ENCODE data around the gene LYVE1.
A peak's percentile ranks its signal among the peaks of the same experiment; 100 is the strongest.

LYVE1 gene

DNA sequence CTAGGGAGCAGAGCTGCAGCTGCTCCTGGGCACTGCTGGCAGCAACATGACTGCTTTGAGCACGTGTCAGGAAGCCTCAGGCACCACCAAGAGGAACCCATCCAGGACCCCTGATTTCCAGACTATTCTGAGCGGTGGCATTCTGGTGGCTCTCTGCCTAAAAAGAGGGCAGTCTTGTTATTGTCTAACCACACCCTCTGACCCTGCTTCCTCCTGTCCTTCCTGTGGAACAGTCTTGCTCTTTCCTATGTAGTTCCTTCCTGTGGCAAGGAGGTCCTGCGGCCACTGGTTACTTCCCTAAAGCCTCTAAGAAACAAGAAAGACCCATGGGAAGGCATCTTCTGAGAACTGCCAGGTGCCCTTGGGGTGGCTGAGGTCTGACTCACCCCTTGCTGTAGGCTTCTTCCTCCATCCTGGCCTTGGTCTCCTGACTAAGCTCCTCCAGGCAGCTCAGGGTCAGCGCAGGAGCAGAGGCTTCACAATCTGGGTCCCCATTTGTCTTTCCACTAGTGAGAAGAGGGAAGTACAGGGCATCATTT, 13.1 kb upstream of the LYVE1 start:
- peak overlapping the region; percentile 59 for H3K27ac Mint-ChIP-seq

GRCh38 chr11:10580623-10581022, 12.2 kb upstream of the LYVE1 start:
- Mint-ChIP-seq H3K27ac (no peak overlapping the region), H3K4me1 (ENCODE audit: low read depth) (peaks cover 47% of the 10 kb centered on the region)

More for the DNA sequence above, 13.1 kb upstream of the LYVE1 start:
- Mint-ChIP-seq H3K9me3 (no peaks in the 10 kb centered on the region), H3K4me3 (no peak overlapping the region), H3K36me3 (ENCODE audit: low read depth) (no peaks in the 10 kb centered on the region), H3K27me3 (peaks cover 19% of the 10 kb centered on the region), H3K4me1 (ENCODE audit: low read depth) (peaks cover 47% of the 10 kb centered on the region)
- intact Hi-C loops (cut with micrococcal nuclease): loop anchor here (5.0 kb wide), 1 partner anchor 41 kb away; no protein-coding TSS in a partner anchor

GRCh38 chr11:10579700-10580099, 11.2 kb upstream of the LYVE1 start:
- H3K4me3 Mint-ChIP-seq: no peak overlapping the region
- peaks cover 16% of the 10 kb centered on the region for H3K27me3 Mint-ChIP-seq
- H3K36me3 Mint-ChIP-seq (ENCODE audit: low read depth): no peaks in the 10 kb centered on the region
- H3K9me3 Mint-ChIP-seq: no peaks in the 10 kb centered on the region
- H3K4me1 Mint-ChIP-seq (ENCODE audit: low read depth): peaks cover 47% of the 10 kb centered on the region
- intact Hi-C loops (cut with micrococcal nuclease): loop anchor here (5.0 kb wide), 1 partner anchor 43 kb away; no protein-coding TSS in a partner anchor
- H3K27ac Mint-ChIP-seq: no peak overlapping the region

More at GRCh38 chr11:10580623-10581022, 12.2 kb upstream of the LYVE1 start:
- Mint-ChIP-seq H3K9me3 (no peaks in the 10 kb centered on the region), H3K36me3 (ENCODE audit: low read depth) (no peaks in the 10 kb centered on the region), H3K4me3 (no peak overlapping the region), H3K27me3 (peaks cover 16% of the 10 kb centered on the region)
- intact Hi-C loops (cut with micrococcal nuclease): loop anchor here (5.0 kb wide), 1 partner anchor 42 kb away; no protein-coding TSS in a partner anchor

GRCh38 chr11:10576035-10576398, 7.6 kb upstream of the LYVE1 start:
- Mint-ChIP-seq H3K36me3 (ENCODE audit: low read depth) (no peaks in the 10 kb centered on the region), H3K4me3 (no peak overlapping the region), H3K9me3 (no peaks in the 10 kb centered on the region), H3K27ac (no peak overlapping the region), H3K4me1 (ENCODE audit: low read depth) (peaks cover 24% of the 10 kb centered on the region), H3K27me3 (peaks cover 11% of the 10 kb centered on the region)
- intact Hi-C loops (cut with micrococcal nuclease): no loop called here

GRCh38 chr11:10575346-10576034, 7.0 kb upstream of the LYVE1 start:
- no peaks in the 10 kb centered on the region for H3K36me3 Mint-ChIP-seq (ENCODE audit: low read depth)
- peaks cover 11% of the 10 kb centered on the region for H3K27me3 Mint-ChIP-seq
- no peaks in the 10 kb centered on the region for H3K9me3 Mint-ChIP-seq
- peaks cover 19% of the 10 kb centered on the region for H3K4me1 Mint-ChIP-seq (ENCODE audit: low read depth)
- H3K4me3 Mint-ChIP-seq: no peak overlapping the region
- intact Hi-C loops (cut with micrococcal nuclease): no loop called here
- H3K27ac Mint-ChIP-seq: no peak overlapping the region

DNA sequence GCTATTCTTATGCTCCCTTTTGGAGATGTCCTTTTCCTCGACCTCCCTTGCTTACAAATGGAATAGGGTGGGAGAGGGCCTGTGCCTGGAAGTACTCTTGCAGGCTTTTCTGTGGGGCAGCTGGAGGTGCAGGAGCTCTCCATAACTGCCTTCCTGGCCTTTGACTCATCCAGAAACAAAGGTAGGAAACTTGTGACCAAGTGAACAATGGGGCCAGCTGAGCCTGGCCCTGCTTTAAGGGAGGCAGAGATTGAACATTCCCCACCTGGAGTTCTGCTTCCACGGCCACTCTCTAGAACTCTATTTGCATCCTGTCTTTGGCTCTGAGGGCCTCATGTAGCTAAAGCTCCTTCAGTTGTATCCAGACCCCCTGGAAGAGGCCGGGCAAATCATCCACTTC, 5.1 kb upstream of the LYVE1 start:
- Mint-ChIP-seq H3K27ac (no peak overlapping the region), H3K36me3 (ENCODE audit: low read depth) (no peaks in the 10 kb centered on the region), H3K4me3 (no peak overlapping the region), H3K4me1 (ENCODE audit: low read depth) (peaks cover 16% of the 10 kb centered on the region), H3K9me3 (no peaks in the 10 kb centered on the region), H3K27me3 (peaks cover 8% of the 10 kb centered on the region)
- intact Hi-C loops (cut with micrococcal nuclease): no loop called here

DNA sequence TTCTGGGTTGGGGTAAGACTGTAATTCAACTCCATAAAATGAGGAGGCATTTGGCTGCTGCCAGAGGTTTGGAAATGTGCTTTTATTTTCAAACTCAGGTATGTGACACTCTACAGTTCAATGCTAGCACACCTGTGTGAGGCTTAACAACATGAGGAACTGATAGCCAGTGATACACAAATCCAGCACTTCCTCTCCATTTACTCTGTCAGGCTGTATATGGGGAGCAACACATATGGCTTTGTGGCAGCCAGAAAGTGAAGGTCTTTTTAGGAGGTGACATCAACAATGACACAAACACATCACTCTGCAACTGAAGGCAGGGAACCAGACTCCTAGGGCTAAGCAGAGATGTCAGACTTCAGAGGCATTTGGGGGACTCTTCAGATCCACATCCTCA, 4.6 kb upstream of the LYVE1 start:
- peaks cover 8% of the 10 kb centered on the region for H3K27me3 Mint-ChIP-seq
- no peaks in the 10 kb centered on the region for H3K36me3 Mint-ChIP-seq (ENCODE audit: low read depth)
- peaks cover 18% of the 10 kb centered on the region for H3K4me1 Mint-ChIP-seq (ENCODE audit: low read depth)
- no peak overlapping the region for H3K27ac Mint-ChIP-seq
- H3K9me3 Mint-ChIP-seq: no peaks in the 10 kb centered on the region
- no peak overlapping the region for H3K4me3 Mint-ChIP-seq
- intact Hi-C loops (cut with micrococcal nuclease): no loop called here

DNA sequence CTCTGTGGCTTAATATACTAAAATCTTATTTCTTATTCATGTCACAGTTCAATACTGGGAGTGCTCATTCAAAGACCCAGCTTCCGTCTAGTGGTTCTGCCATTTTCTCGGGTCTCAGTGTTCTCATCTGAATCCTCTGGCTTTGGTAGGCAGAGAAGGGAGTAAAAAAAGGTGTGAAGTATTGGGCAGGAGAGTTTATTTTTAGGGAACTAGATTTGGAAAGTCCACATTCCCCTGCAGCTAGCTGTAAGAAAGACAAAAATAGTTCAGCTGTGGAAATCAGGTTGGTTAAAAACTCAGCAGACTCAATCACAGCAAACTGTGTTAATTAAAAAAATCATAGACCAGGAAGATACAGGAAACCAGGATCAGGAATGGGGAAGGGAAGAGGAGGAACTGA, 4.1 kb upstream of the LYVE1 start:
- Mint-ChIP-seq H3K4me3 (no peak overlapping the region), H3K4me1 (ENCODE audit: low read depth) (peaks cover 18% of the 10 kb centered on the region), H3K9me3 (no peaks in the 10 kb centered on the region), H3K27ac (no peak overlapping the region), H3K36me3 (ENCODE audit: low read depth) (no peaks in the 10 kb centered on the region), H3K27me3 (peaks cover 8% of the 10 kb centered on the region)
- intact Hi-C loops (cut with micrococcal nuclease): no loop called here

DNA sequence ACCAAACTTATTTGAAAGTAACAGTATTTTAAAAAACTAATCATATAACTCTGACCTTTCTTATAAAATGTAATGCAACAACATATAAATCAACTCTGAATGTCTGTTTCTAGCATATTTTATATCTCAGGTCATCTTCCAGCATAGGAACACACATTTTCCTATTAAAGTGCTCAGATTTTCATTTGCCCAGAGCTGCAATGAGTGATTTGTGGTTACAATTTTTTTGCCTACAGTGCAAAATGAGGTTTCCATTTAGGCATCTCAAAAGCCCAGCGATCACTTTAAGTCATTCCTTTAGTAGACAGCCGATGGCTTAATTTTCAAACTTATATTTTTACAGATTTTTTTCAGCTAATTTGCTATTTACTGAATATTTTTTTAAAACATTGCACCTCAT, 1.0 kb downstream of the LYVE1 start:
- no peaks in the 10 kb centered on the region for H3K36me3 Mint-ChIP-seq (ENCODE audit: low read depth)
- H3K9me3 Mint-ChIP-seq: no peaks in the 10 kb centered on the region
- peaks cover under 1% of the 10 kb centered on the region for H3K27me3 Mint-ChIP-seq
- intact Hi-C loops (cut with micrococcal nuclease): loop anchor here (10.0 kb wide), 1 partner anchor 87 kb away; no protein-coding TSS in a partner anchor
- H3K4me1 Mint-ChIP-seq (ENCODE audit: low read depth): peaks cover 28% of the 10 kb centered on the region
- no peak overlapping the region for H3K4me3 Mint-ChIP-seq
- no peak overlapping the region for H3K27ac Mint-ChIP-seq

- Mint-ChIP-seq H3K36me3 (ENCODE audit: low read depth) (no peaks in the 10 kb centered on the region), H3K4me3 (no peak overlapping the region), H3K27ac (no peak overlapping the region), H3K9me3 (no peaks in the 10 kb centered on the region), H3K4me1 (ENCODE audit: low read depth) (peaks cover 27% of the 10 kb centered on the region), H3K27me3 (peaks cover 2% of the 10 kb centered on the region)
- intact Hi-C loops (cut with micrococcal nuclease): loop anchor here (10.0 kb wide), 1 partner anchor 88 kb away; no protein-coding TSS in a partner anchor
These were observed 2.1 kb downstream of the LYVE1 start for GRCh38 chr11:10566257-10566957.

DNA sequence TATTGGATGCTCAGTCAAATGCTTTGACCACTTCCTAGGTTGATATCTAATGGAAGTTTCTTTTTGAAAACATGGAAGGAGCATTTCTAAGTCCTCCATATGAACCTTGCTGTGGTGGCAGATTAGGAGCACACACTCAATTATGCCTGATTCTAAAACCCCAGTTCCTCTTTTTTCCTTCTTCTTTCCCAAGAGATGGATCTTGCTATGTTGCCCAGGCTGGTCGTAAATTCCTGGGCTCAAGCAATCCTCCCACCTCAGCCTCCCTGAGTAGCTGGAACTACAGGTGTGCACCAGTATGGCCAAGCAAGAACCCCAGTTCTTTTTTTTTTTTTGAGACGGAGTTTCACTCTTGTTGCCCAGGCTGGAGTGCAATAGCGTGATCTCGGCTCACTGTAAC, 3.0 kb downstream of the LYVE1 start:
- Mint-ChIP-seq H3K27ac (no peak overlapping the region), H3K9me3 (no peaks in the 10 kb centered on the region), H3K27me3 (peaks cover 2% of the 10 kb centered on the region), H3K4me3 (no peak overlapping the region), H3K4me1 (ENCODE audit: low read depth) (peaks cover 34% of the 10 kb centered on the region), H3K36me3 (ENCODE audit: low read depth) (no peaks in the 10 kb centered on the region)
- intact Hi-C loops (cut with micrococcal nuclease): loop anchor here (10.0 kb wide), 1 partner anchor 89 kb away; no protein-coding TSS in a partner anchor

DNA sequence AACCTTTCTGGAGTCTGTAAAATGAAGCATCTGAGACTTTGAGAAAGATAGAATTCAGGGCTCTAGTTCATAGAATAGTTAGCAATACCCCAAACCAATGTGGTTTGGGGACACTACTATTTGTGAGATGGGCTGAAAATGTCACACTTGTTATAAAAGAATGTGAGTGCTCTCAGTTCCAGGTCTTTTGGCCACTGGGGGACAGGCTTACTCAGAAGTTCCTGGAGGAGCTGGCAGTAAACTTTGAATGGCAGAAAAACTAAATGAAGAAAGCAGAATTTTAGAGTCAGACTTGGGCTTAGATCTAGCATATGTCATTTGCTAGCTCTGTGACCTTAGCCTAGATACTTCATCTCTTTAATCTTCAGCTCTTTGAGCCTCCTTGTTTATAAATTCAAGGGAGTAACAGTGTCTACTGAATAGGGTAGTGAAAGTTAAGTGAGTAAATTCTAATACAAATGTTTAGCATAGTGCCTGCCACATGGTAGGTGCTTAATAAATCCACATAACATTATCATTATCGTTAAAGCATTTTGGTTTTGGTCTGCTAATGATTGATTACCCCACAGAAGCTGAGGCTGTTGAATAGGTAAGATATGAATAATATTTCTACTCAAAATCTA, 3.7 kb downstream of the LYVE1 start:
- Mint-ChIP-seq H3K36me3 (ENCODE audit: low read depth) (no peaks in the 10 kb centered on the region), H3K4me1 (ENCODE audit: low read depth) (peaks cover 33% of the 10 kb centered on the region), H3K4me3 (no peak overlapping the region), H3K27ac (no peak overlapping the region), H3K27me3 (peaks cover 2% of the 10 kb centered on the region), H3K9me3 (no peaks in the 10 kb centered on the region)
- intact Hi-C loops (cut with micrococcal nuclease): loop anchor here (10.0 kb wide), 1 partner anchor 90 kb away; no protein-coding TSS in a partner anchor

DNA sequence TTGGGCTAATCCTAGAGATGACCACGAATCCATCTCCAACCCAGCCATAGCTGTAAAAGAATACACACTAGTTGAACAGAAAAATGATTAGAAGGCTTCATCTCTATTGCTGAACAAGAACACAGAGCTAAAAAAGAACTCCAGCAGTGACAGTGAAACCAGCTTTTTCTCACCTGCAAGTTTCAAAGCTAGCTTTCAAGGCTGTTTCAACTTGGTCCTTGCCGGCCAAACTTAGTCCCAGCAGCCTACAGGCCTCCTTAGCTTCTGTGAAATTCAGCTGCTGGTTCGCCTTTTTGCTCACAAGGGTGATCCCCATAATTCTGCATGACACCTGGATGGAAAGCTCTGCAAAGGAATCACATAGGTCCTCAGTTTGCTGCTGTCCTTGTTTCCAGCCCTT, 4.4 kb downstream of the LYVE1 start:
- H3K27me3 Mint-ChIP-seq: peaks cover 4% of the 10 kb centered on the region
- no peaks in the 10 kb centered on the region for H3K36me3 Mint-ChIP-seq (ENCODE audit: low read depth)
- H3K9me3 Mint-ChIP-seq: no peaks in the 10 kb centered on the region
- H3K4me3 Mint-ChIP-seq: no peak overlapping the region
- intact Hi-C loops (cut with micrococcal nuclease): loop anchor here (10.0 kb wide), 1 partner anchor 91 kb away; no protein-coding TSS in a partner anchor
- H3K4me1 Mint-ChIP-seq (ENCODE audit: low read depth): peaks cover 29% of the 10 kb centered on the region
- H3K27ac Mint-ChIP-seq: no peak overlapping the region

- Mint-ChIP-seq H3K27me3 (peaks cover 10% of the 10 kb centered on the region), H3K4me3 (no peak overlapping the region), H3K9me3 (no peaks in the 10 kb centered on the region), H3K27ac (no peak overlapping the region), H3K36me3 (ENCODE audit: low read depth) (no peaks in the 10 kb centered on the region), H3K4me1 (ENCODE audit: low read depth) (peaks cover 18% of the 10 kb centered on the region)
- intact Hi-C loops (cut with micrococcal nuclease): loop anchor here (10.0 kb wide), 1 partner anchor 93 kb away; no protein-coding TSS in a partner anchor
These were observed 6.5 kb downstream of the LYVE1 start for GRCh38 chr11:10561947-10562346.

Data from dendritic cell treated with granulocyte-macrophage colony-stimulating factor and Interleukin-4, amounts not matched to agents 40 ng/mL and 50 ng/mL, for 4 days (primary cell).